PC-9 (cell line): ENCODE results near the gene RAB19. TPM values are rescaled to one million over a fixed set of nuclear protein-coding genes. Genes with fewer than 3 reads are reported as not detected.

Experiments used
- BruUV-seq: library from RNA; stranded (reverse); fragments of 400-500 nt; replicated peaks from 2 replicates; lab custom pipeline; 2021; lab: Mats Ljungman, UMichigan
- CTCF ChIA-PET: fragments of 300-600 bp; sonication (Branson Sonifier 250); formaldehyde crosslinking; loops from one replicate; lab custom pipeline; 2022; ENCODE audit warnings: antibody characterized with exemption; lab: Charles Lee
- POLR2A ChIA-PET: fragments of 300-600 bp; sonication (Branson Sonifier 250); formaldehyde crosslinking; loops from one replicate; lab custom pipeline; 2022; ENCODE audit warnings: antibody characterized with exemption; ENCODE audit not compliant: unreplicated experiment; lab: Charles Lee
- DNase-seq, 2 experiments: peaks; one replicate each; pipeline versions ENCODE4 v3.0.0 to v3.0.0-alpha.2; 2015 to 2022; ENCODE audit warnings: mixed read lengths in 1 of 2
- H2AFZ ChIP-seq: fragments of 200-600 bp; sonication (generic); 2 replicates; pipeline ENCODE4 v1.8.1; 2017; ENCODE audit warnings: antibody characterized with exemption
- H3F3A ChIP-seq: fragments of 200-600 bp; sonication (generic); 2 replicates; pipeline ENCODE4 v1.8.1; 2017; ENCODE audit warnings: antibody characterized with exemption, mild to moderate bottlenecking, low read depth; ENCODE audit not compliant: insufficient read depth
- H3K27ac ChIP-seq: fragments of 200-600 bp; sonication (generic); 2 replicates; pipeline ENCODE4 v1.6.1; 2016; ENCODE audit warnings: mixed run types
- H3K27me3 ChIP-seq: fragments of 200-600 bp; sonication (generic); 2 replicates; pipeline ENCODE4 v1.6.1; 2016; ENCODE audit warnings: low read depth, mixed run types; ENCODE audit not compliant: insufficient read depth
- H3K36me3 ChIP-seq: fragments of 200-600 bp; sonication (generic); 2 replicates; pipeline ENCODE4 v1.6.1; 2016; ENCODE audit warnings: low read depth, mixed run types
- H3K4me1 ChIP-seq: fragments of 200-600 bp; sonication (generic); replicated peaks from 2 replicates; pipeline ENCODE4 v1.6.1; 2016; ENCODE audit warnings: mixed run types; ENCODE audit not compliant: insufficient read depth
- H3K4me2 ChIP-seq: fragments of 200-600 bp; sonication (generic); 2 replicates; pipeline ENCODE4 v1.6.1; 2017; ENCODE audit warnings: mixed run types
- H3K4me3 ChIP-seq: fragments of 200-600 bp; sonication (generic); 2 replicates; pipeline ENCODE4 v1.6.1; 2016; ENCODE audit warnings: mixed run types
- H3K79me2 ChIP-seq: fragments of 200-600 bp; sonication (generic); 2 replicates; pipeline ENCODE4 v1.6.1; 2017; ENCODE audit warnings: low read depth, mixed run types
- H3K9me2 ChIP-seq: fragments of 200-600 bp; sonication (generic); 2 replicates; pipeline ENCODE4 v1.8.1; 2017; ENCODE audit warnings: mild to moderate bottlenecking; ENCODE audit not compliant: insufficient read depth
- H3K9me3 ChIP-seq: fragments of 200-600 bp; sonication (generic); 2 replicates; pipeline ENCODE4 v1.8.1; 2016; ENCODE audit warnings: low read depth; ENCODE audit not compliant: insufficient read depth
- H4K20me1 ChIP-seq: fragments of 200-600 bp; sonication (generic); 2 replicates; pipeline ENCODE4 v1.8.1; 2017; ENCODE audit not compliant: insufficient read depth
- EZH2 ChIP-seq: fragments of 200-600 bp; sonication (generic); IDR thresholded peaks from 2 replicates; pipeline ENCODE4 v1.8.0; 2017; ENCODE audit warnings: antibody characterized with exemption, low read depth
- intact Hi-C: fragments of 100-400 bp; cut with micrococcal nuclease; formaldehyde crosslinking; loops from one replicate; pipeline ENCODE4 v1.10.0; 2022; ENCODE audit not compliant: unreplicated experiment
- total RNA-seq: library from RNA; stranded (reverse); gene quantifications from 2 replicates; pipeline ENCODE4 v1.2.3, GENCODE V29; 2021
- TF ChIP-seq, protein P1 (sequence below): fragments of 200-600 bp; sonication (generic); conservative IDR thresholded peaks from 2 replicates; pipeline ENCODE4 v1.6.1; 2017; ENCODE audit warnings: mixed run types, antibody characterized with exemption, mild to moderate bottlenecking, moderate library complexity

RAB19 gene
- total RNA-seq, 1 experiment from 2014 or later: 9.1 TPM

GRCh38 chr7:140383954-140384713 lies 19.7 kb upstream of the RAB19 start:
- ChIA-PET POLR2A (no interaction called here), CTCF (no interaction called here)
- no TSS peak for BruUV-seq
- Histone ChIP-seq H3K79me2 (peaks cover 11% of the 10 kb centered on the region; the same call in 1 of the 2 replicates), H3K9me3 (no peaks in the 10 kb centered on the region), H3K27ac (no peak overlapping the region), H3K27me3 (no peaks in the 10 kb centered on the region), H3K4me2 (no peak overlapping the region), H3K9me2 (no peaks in the 10 kb centered on the region), H4K20me1 (peaks cover 11% of the 10 kb centered on the region), H3K4me1 (no peaks in the 10 kb centered on the region), H3F3A (no peaks in the 10 kb centered on the region), H3K36me3 (no peaks in the 10 kb centered on the region; the same call in none of the 2 replicates), H2AFZ (no peak overlapping the region), H3K4me3 (no peak overlapping the region)
- no peak for DNase-seq
- intact Hi-C loops: no loop called here
- TF ChIP-seq, protein P1, sequence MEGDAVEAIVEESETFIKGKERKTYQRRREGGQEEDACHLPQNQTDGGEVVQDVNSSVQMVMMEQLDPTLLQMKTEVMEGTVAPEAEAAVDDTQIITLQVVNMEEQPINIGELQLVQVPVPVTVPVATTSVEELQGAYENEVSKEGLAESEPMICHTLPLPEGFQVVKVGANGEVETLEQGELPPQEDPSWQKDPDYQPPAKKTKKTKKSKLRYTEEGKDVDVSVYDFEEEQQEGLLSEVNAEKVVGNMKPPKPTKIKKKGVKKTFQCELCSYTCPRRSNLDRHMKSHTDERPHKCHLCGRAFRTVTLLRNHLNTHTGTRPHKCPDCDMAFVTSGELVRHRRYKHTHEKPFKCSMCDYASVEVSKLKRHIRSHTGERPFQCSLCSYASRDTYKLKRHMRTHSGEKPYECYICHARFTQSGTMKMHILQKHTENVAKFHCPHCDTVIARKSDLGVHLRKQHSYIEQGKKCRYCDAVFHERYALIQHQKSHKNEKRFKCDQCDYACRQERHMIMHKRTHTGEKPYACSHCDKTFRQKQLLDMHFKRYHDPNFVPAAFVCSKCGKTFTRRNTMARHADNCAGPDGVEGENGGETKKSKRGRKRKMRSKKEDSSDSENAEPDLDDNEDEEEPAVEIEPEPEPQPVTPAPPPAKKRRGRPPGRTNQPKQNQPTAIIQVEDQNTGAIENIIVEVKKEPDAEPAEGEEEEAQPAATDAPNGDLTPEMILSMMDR: no peak
- no peak for TF ChIP-seq EZH2

DNA sequence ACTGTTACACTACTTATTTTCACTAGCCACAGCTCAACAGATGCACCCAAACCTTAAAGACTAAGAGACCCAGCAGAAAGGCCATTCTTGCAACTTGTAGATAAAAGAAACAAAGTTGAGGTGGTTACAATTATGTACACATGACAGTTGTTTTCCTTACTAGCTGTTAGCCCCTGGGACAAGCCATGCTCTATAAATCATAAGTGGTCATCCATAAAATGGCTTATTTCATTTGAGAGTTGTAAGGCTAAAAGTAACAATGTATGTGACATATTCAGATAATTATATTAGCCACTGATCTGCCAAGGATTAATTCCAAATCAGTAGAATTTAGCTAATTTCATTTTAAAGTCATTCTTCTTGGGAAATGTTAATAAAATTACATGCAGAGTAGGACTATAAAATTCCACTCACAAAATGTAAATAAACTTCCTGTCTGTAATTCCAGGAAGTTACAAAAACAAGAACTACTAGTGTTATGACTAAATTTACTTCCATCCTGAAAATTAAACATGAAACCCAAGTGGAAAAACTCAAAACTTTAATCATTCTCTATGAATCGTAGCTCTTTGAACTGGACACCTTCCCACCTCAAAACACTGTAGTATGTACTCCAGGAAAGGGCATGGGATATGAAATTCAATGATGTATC lies 18.8 kb upstream of the RAB19 start:
- BruUV-seq: no TSS peak
- H3K27ac ChIP-seq: no peak overlapping the region
- H3F3A ChIP-seq: no peaks in the 10 kb centered on the region
- no peaks in the 10 kb centered on the region; the same call in none of the 2 replicates for H3K36me3 ChIP-seq
- no peak for DNase-seq
- H3K79me2 ChIP-seq: peaks cover 15% of the 10 kb centered on the region
- intact Hi-C loops: no loop called here
- peaks cover 11% of the 10 kb centered on the region for H4K20me1 ChIP-seq
- ChIA-PET CTCF (no interaction called here), POLR2A (no interaction called here)
- H3K27me3 ChIP-seq: no peaks in the 10 kb centered on the region
- TF ChIP-seq EZH2: no peak
- TF ChIP-seq, protein P1: no peak
- no peaks in the 10 kb centered on the region for H3K9me2 ChIP-seq
- H2AFZ ChIP-seq: no peak overlapping the region
- H3K9me3 ChIP-seq: no peaks in the 10 kb centered on the region
- H3K4me1 ChIP-seq: no peaks in the 10 kb centered on the region
- no peak overlapping the region for H3K4me2 ChIP-seq
- H3K4me3 ChIP-seq: no peak overlapping the region

DNA sequence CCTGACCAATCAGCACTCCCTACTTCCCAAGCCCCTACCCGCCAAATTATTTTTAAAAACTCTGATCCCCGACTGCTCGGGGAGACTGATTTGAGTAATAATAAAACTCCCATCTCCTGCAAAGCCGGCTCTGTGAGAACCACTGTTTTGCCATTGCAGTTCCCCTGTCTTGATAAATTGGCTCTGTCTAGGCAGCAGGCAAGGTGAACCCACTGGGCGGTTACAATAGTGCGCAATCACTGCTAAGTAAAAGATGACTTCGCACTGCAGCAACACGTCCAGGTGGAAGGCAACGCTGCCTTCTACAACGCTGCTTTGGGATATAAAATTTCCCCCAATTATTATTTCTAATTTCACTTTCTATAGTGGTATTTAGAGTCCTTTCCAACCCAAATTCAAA lies 14.4 kb upstream of the RAB19 start:
- H3K9me3 ChIP-seq: no peaks in the 10 kb centered on the region
- H3K79me2 ChIP-seq: peaks cover 44% of the 10 kb centered on the region
- H3K4me1 ChIP-seq: 0 out of 2 replicates have a peak, but pooled peaks cover 3% of the 10 kb centered on the region
- H4K20me1 ChIP-seq: peaks cover 33% of the 10 kb centered on the region
- ChIA-PET POLR2A (no interaction called here), CTCF (interaction anchor here (0.6 kb wide), 1 partner anchor 1263 kb away, joined by 3 read pairs; no protein-coding TSS in a partner anchor)
- no TSS peak for BruUV-seq
- no peaks in the 10 kb centered on the region for H3K27me3 ChIP-seq
- H3K4me3 ChIP-seq: no peak overlapping the region
- no peak overlapping the region for H2AFZ ChIP-seq
- no peaks in the 10 kb centered on the region for H3K36me3 ChIP-seq
- no peaks in the 10 kb centered on the region for H3K9me2 ChIP-seq
- H3F3A ChIP-seq: no peaks in the 10 kb centered on the region
- no peak overlapping the region for H3K27ac ChIP-seq
- DNase-seq: no peak
- no peak overlapping the region for H3K4me2 ChIP-seq
- no peak for TF ChIP-seq EZH2
- TF ChIP-seq, protein P1: no peak
- intact Hi-C loops: no loop called here
